Amniotic epithelial cell (primary cell): ENCODE results near the gene IGHMBP2.
A peak's percentile ranks its signal among the peaks of the same experiment; 100 is the strongest.
"Not testable (repeated sequence)": the region's sequence is repeated elsewhere in the genome, so short reads cannot be mapped to it uniquely, and the experiment has no call there.

Source experiments
- DNase-seq: peaks from one replicate; pipeline ENCODE4 v3.0.0-alpha.2; 2010; ENCODE audit warnings: low read depth

IGHMBP2 gene

DNA sequence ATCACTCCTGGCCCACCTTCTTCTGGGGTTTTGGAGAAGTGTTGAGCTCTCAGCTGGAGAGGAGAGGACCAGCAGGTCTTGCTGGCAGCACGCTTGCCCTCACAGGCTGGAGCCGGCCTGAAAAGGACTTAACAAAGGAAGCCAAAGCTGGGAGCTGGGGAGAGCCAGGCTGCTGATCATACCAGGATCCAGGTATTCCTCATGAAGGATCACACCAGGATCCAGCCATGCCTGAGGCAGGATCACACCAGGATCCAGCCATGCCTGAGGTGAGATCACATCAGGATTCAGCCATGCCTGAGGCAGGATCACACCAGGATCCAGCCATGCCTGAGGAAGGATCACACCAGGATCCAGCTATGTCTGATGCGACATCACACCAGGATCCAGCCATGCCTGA, 60.1 kb downstream of the IGHMBP2 start:
- DNase-seq = no peak

DNA sequence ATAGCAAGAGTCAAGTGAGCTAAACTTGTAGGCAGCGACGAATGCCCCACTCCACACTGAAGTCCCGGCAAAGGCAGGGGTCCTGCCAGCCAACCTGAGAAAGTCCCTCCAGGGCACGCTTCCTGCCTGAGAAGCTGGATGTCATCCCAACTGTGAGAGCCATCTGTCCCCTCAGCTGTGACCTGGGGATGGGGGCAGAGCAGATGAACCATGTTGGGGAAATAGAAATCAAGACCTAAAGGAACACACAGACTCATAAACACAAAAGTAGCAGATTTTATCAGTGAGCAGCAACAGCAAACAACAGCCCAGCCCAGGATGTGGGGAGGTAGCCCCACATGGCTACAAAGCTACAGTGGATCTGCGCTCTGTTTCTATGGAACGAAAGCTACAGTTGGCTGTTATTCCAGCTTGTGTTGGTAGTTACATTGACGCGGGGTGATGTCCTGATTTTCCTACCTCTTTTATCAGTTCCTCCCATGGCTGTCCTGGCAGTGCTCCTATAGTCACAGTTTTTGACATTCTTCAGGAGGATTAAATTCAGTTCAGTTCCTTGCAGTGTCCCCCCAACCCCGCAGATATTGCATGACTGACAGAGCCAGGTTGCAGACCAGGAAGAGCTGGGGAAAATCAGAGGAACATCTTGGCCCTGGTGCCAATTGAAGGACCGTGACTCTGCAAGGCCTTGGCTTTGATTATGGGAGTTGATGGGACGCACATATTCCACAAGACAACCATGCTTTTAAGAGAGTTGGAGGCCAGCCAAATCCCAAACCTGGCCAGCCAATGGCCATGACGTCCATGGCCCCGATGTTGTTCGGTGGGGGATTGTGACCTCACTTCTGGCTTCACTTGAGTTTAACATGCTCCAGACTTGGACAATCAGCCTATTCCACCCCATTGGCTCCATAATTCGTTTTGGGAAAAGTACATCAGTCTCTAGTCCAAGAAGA, 62.5 kb downstream of the IGHMBP2 start:
- no peak for DNase-seq

DNA sequence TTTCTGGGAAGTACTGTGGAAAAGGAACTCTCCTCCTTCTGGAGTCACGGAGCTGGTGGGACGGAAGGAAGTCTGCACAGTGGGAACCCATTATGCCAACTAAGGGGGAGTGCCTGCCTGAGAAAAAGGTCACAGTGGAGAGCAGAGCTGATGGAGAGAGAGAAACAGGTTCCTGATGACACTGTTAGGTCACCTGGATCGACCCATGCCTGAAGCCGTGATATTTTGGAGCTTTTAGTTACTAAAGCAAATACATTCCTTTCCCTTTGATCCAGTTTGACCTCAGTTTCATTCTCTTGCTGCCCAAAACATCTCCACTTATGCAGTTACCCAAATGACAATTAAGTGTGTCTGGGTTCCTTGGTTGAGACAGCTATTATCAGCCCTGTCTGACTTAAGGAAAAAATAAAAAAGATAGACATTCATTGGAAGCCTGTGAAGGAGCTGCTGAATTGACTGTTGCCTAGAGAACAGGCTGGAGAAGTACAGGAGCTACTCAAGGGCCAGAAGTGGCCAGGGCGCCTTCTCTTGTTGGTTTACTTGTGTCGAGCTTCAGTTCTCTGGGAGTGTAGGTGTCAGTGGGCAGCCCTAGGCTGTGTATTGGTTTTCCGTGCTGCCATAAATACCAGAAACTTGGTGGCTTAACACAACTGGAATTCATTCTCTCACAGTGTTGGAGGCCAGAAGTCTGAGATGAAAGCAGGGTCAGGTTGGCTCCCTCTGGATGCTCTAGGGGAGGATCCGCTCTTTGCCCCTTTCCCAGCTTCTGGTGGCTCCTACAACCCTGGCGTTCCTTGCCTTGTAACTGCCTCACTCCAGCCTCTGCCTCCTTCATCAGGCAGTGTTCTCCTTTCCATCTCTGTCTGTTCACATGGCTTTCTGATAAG, 63.4 kb downstream of the IGHMBP2 start:
- DNase-seq = no peak

DNA sequence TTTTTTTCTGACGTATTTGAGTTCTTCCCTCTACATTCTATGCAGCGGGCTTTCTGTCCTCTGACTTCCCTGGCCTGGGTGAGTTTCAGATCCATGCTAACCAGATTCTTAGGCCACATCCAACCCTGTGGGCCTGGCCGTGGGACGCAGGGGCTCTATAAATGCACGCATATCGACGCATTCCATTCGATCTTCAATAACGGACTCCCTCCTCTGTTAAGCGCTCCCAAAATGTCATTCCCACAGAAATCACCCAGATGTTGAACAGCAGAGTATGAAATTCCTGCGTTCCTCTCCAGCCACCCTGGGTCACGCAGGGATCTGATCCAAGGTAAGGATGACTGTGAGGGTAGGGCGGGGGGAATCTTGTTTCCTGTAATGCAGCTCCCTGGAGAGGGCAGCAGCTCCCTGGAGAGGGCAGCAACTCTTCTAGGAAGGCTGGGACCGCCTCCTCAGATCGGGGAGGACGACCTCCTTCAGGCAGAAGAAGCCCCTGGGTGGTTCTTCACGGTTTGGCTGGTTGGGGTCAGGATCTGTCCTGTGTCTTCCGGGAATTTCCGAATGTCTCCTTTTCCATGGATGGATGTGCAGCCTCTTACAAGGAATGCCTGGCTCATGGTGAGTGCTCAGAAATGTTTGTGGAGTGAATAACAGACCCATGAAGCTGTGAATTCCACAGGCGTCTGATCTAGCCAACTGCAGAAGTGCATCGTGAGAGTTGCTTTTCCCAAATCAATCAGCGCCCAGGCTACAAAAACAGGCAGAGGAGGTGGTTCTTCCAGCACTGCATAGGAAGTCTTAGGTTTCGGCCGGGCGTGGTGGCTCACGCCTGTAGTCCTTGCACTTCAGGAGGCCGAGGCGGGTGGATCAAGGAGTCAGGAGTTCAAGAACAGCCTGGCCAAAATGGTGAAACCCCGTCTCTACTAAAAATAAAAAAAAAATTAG, 64.9 kb downstream of the IGHMBP2 start:
- no peak for DNase-seq

DNA sequence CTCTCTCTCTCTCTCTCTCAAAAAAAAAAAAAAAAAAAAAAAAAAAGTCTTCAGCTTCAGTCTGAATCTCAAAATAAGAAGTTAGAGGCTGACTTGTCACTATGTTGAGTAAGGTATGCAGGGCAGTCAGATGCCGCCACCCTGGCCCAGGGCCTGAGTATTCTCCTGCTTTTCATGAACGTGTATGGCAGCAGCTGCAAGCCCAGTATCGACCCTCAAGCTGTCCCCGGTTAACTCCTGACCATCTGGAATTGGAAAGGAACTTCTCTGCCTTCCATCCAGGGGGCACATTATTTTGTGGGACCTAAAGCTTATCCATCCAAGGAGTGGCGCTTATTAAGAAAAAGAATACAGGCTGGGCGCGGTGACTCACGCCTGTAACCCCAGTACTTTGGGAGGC, 65.7 kb downstream of the IGHMBP2 start:
- DNase-seq = no peak

DNA sequence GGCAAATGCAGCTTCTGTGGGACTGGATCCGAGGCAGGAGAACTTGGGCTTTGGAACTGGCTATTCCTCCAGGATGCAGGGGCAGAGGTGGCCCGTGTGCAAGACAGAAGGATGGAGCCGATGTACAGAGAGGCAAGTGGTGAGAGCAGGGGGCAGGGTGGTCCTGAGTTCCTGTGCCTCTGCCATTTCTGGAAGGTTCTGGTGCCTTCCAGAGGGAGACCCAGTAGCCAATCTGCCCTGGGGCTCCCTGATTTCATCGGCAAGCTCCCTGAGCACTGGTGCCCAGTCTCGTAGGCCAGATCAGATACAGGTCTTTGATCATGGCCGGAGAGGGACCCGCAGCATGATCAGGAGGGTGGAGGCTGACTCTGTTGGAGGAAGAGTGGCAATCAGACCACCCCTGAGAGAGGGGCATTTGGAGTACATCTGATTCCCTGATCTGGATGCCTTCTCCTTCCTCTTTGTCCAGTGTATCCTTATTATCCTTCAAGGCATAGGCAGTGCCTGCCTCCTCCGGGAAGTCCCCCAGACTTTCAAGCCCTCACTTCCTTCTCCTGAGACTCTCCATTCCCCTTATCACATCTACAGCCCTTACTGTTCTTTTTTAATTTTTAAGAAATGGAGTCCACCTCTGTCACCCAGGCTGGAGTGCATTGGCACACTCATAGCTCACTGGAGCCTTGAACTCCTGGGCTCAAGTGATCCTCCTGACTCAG, 67.4 kb downstream of the IGHMBP2 start:
- DNase-seq = no peak

DNA sequence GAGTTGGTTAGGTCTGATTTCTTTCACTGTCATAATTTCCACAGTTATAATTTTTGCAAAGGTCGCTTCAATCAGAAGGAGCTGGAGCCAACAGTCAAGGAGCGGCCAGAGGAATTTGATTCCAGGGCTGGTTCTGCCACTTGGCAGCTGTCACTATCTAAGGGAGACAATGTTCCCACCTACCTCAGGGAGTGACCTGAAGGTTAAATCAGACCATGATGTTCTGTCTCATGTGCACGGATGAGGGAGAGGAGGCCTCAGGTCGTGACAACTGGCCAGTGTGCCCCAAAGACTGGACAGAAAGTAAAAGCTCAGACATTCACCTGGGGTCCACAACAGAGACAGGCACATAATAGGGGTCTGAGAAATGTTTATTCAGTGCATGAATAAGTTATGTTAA, 69.5 kb downstream of the IGHMBP2 start:
- DNase-seq = no peak

DNA sequence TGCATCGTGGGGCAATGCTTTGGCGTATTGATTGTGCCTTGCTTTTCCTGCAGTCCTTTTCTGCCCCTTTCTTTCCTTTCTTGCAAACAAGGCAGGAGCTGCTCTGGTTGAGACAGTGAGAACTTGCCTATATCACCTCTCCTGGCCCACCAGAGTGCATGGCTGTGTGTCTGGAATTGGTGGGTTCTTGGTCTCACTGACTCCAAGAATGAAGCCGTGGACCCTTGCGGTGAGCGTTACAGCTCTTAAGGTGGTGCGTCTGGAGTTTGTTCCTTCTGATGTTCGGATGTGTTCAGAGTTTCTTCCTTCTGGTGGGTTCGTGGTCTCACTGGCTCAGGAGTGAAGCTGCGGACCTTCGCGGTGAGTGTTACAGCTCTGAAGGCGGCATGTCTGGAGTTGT, 70.0 kb downstream of the IGHMBP2 start:
- DNase-seq = not testable (repeated sequence)

DNA sequence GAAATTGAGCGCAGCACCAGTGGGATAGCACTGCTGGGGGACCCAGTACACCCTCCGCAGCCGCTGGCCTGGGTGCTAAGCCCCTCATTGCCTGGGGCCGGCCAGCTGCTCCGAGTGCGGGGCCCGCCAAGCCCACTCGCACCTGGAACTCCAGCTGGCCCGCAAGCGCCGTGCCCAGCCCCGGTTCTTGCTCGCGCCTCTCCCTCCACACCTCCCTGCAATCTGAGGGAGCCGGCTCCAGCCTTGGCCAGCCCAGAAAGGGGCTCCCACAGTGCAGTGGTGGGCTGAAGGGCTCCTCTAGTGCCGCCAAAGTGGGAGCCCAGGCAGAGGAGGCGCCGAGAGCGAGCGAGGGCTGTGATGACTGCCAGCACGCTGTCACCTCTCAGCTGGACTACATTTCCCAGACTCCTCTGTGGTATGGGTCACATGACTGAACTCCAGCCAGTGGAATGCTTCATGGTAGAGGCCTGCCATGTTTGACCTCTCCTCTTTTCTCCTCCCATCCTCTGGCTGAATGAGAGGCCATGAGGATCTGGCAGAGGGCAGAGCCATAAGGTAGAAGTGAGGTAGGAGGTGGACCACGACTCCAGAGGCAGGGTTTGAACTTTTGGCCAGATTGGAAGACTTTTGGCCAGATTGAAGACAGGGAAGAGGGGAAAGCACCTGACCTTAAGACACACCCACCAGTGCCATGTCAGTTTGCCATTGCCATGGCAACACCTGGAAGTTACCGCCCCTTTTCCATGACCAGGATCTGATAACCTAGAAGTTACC, 70.9 kb downstream of the IGHMBP2 start:
- DNase-seq = peak; percentile 37

DNA sequence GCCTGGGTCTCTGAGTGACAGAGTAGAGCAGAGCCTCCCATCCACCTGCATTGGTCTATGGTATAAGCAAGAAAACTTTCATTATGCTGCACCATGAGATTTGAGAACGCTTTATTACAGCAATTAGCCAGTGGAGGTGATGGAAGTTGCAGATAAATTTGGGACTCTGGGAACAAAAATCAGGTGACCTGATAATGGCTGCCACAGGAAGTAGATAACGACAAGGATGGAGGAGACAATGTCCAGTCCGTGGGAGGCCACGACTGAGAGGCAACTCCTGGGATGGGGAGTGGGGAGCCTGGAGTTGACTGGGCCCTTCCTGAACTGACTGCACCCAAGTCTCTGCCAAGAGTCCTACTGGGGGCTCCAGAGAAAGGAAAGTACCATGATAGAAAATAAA, 72.4 kb downstream of the IGHMBP2 start:
- DNase-seq = no peak

DNA sequence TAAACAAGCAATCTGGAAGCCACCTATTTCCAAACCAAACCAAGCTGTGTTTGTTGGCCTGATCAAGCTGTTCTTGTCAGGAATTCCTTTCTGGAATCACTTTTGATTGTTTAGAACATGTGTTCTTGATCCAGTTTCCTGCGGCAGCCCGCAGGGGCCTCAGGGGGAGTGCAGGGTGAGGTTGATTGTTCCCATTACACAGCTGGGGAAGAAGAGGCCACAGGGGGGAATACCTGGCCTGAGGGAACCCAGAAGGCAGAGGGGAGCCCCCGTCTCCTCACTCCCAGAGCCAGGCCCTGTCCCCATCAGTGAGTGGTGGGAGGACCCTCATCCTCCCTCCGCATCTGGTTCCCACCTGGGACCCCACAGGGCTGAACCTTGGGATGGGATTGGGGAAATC, 72.9 kb downstream of the IGHMBP2 start:
- DNase-seq = no peak

DNA sequence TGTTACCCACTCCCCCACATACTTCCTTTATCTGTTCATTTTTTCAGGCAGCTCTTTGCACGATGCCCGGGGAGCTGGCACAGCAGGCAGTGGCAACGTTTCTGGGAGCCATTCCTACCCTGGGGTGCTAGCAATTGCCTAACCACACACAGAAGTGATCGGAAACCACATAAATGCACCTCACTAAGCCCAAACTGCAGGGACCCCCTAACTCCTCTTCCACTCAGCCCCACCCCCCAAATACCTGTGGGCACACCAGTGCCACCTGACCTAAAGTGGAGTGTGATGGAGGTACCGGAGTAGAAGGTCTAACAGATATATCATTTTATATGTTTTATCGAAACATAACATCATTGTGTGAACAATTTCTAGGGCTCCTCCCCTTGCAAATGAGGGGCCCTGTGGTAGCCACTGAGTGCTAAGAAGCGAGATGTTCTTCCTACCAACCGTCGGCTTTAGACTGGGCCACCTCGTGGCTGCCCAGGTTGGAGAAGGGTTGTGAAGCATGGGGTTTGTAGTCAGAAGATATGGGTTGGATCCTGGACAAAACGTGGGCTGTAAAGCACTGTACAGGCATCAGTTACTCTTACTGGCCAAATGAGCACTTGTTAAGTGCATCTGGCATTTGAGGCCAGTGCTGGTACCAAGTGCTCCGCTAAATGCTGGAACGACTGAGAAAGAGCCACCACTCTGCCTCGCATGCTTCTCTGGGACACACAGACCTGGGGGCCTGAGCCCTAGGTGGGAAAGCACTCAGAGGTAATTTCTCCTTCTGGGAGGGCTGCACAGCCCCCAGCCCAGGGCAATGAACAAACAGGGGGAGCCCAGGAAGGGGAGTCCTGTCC, 74.3 kb downstream of the IGHMBP2 start:
- DNase-seq = no peak

DNA sequence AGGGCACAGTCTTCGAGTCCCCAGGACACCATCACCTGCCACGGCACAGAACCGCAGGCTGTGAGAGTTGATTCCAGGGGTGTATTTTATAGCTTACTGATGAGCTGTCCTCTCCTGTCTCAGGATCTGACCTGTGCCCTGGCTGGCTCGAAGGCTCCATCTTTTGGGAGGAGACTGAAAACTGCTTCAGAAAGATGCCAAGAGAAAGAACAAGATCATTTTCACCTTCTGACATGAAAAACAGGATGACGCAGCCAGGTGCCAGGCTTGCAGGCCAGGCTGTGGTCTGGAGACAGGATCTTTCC, 74.9 kb downstream of the IGHMBP2 start:
- DNase-seq = no peak

DNA sequence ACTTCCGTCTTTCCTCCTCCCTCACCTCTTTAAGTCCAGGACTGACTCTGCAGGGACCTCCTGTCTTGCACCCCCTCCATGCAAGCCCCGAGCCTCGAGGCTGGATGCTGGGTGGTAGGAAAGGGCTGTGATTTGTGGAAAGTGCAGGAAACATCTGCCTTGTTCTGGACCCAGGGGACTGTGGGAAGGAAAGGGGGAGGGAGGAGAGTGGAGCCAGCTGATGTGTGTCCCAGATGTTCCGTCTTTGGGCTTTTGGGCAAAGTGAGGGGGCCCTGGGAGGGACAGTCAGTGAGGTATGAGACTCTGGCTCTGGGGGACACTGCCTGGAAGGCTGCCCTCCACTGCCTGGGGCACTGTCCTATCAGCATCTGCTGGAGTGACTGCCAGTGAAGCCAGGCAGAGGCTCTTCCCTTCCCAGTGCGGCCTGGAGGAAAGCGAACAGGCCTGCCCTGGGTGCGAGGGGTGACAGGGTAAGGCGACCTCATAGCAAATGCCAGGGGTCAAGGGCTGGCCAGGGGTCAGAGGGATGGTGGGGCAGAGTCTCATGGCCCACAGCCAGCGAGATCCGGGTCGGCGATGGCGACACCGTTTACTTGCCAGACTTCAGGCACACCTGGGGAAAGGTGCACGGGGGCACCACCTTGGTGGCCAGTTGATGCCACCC, 75.4 kb downstream of the IGHMBP2 start:
- no peak for DNase-seq

DNA sequence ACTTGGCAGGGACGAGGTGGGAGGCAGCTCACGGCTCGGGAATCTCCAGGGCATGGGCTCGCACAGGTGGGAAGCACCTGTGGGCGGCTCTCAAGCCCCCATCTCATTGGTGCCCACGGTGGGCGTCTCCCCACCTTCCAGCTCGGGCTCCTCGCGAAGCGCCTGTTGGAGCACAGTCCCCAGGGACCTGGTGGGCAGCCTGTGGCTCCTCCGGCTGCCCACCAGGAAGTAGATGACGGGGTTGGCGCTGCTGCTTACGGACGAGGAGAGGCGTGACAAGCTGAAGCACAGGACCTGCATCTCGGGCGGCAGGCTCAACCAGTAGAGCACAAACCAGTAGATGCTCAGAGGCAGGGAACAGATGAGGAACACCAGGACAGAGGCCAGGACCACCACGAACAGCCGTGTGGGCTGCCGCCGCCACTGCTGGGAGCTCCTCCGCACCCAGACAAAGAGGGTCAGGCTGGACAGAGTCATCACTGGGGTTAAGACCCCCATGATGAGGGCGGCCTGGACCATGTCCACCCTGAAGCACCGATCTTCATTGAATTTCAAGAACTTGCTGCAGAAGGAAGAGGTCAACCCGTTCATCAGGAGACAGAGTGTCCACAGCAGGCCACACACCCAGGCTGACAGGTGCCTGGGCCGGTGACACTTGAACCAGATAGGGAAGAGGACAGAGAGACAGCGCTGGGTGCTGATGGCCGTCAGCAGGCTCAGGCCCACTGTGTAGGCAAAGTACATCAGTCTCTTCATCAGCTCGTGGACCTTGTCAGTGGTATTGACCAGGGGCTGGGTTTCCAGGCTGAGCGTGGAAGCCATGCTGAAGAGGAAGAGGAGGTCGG, 76.5 kb downstream of the IGHMBP2 start:
- no peak for DNase-seq

DNA sequence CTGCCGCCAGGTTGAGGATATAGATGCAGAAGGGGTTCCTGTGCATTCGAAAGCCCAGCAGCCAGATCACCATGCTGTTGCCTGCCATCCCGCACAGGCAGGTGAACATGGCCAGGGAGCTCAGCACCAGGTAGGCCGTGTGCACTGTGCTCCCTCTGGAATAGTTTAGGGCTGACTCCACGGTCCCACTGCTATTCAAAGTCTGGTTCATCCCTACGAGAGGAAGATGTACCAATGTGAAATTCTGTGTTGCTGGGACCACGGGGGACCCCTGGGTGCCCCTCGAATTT, 77.0 kb downstream of the IGHMBP2 start, which contains the start of gene MRGPRD:
TSS of gene MRGPRD (minus strand) at position 211 of the 290 bp plus-strand sequence. CDS start at position 211, 0 bp downstream.
- no peak for DNase-seq

DNA sequence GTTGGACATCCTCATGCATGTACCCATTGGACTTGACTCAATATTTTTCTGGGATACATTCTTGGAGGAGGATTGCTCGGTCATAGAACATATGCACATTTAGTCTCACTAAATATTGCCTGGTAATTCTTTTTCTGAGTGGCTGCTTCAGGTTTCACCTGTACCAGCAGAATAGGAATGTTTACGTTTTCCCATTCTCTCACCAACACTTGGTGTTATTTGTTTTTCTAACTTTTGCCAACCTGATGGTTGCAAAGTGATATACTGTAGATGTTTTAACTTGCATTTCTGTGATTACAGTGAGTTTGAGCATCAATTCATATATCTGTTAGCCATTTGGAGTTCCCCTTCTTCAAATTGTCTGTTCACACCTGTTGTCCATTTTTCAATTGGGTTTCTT, 78.4 kb downstream of the IGHMBP2 start:
- DNase-seq = no peak

DNA sequence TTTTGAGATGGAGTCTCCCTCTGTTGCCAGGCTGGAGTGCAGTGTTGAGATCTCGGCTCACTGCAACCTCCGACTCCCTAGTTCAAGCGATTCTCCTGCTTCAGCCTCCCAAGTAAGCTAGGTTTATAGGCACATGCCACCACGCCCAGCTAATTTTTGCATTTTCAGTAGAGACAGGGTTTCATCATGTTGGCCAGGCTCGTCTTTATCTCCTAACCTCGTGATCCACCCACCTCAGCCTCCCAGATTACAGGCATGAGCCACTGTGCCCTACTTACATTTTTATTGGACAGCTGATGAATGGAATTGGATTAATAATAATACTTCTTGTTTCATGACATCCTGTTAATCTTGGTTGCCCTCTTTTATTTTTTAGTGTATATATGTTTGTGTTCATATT, 80.1 kb downstream of the IGHMBP2 start:
- peak; percentile 64 for DNase-seq
